HEK293 (cell line): ENCODE data around the gene KPNA4.

Experiments used
- BCL6B ChIP-seq: fragments of 450-650 bp; formaldehyde crosslinking; IDR thresholded peaks from 2 replicates; pipeline ENCODE4 v1.5.1; 2017; ENCODE audit warnings: missing biosample characterization, missing genetic modification characterization
- CTCF ChIP-seq: fragments of 450-650 bp; formaldehyde crosslinking; IDR thresholded peaks from 2 replicates; pipeline ENCODE4 v1.5.1; 2016; ENCODE audit warnings: missing biosample characterization, missing genetic modification characterization
- EGR2 ChIP-seq: fragments of 450-650 bp; formaldehyde crosslinking; IDR thresholded peaks from 2 replicates; pipeline ENCODE4 v1.5.1; 2016; ENCODE audit warnings: low read depth, missing biosample characterization, missing genetic modification characterization
- KLF16 ChIP-seq: fragments of 450-650 bp; formaldehyde crosslinking; IDR thresholded peaks from 2 replicates; pipeline ENCODE4 v1.5.1; 2017; ENCODE audit warnings: missing biosample characterization, missing genetic modification characterization
- PATZ1 ChIP-seq: fragments of 450-650 bp; formaldehyde crosslinking; IDR thresholded peaks from 2 replicates; pipeline ENCODE4 v1.5.1; 2016; ENCODE audit warnings: missing biosample characterization, missing genetic modification characterization
- PRDM6 ChIP-seq: fragments of 450-650 bp; formaldehyde crosslinking; IDR thresholded peaks from 2 replicates; pipeline ENCODE4 v1.5.1; 2017; ENCODE audit warnings: missing biosample characterization, missing genetic modification characterization
- YY1 ChIP-seq: fragments of 450-650 bp; formaldehyde crosslinking; IDR thresholded peaks from 2 replicates; pipeline ENCODE4 v1.5.1; 2018; ENCODE audit warnings: missing biosample characterization, missing genetic modification characterization
- ZNF274 ChIP-seq, 2 experiments: fragments of 200-500 bp in 1 of 2; fragments of 450-650 bp in 1 of 2; sonication (Bioruptor generic) in 1 of 2; formaldehyde crosslinking in 1 of 2; IDR thresholded peaks; 2 replicates each; pipeline versions ENCODE4 v1.5.1 to v1.6.1; 2014 to 2016; ENCODE audit warnings: borderline replicate concordance in 1 of 2, inconsistent platforms in 1 of 2, low read length in 1 of 2, missing biosample characterization in 1 of 2, missing genetic modification characterization in 1 of 2
- ZNF354C ChIP-seq: fragments of 450-650 bp; formaldehyde crosslinking; IDR thresholded peaks from 2 replicates; pipeline ENCODE4 v1.5.1; 2016; ENCODE audit warnings: missing biosample characterization, missing genetic modification characterization, low read depth, borderline replicate concordance

GRCh38 chr3:160574636-160575035, 9.3 kb upstream of the KPNA4 start:
- TF ChIP-seq BCL6B (no peak), YY1 (tag by site-specific recombination) (no peak), PRDM6 (tag by site-specific recombination) (no peak), CTCF (no peak), ZNF354C (no peak), ZNF274 (IDR thresholded peaks at IDR 0.05; ENCODE audit: low read length) (no peak), ZNF274 (tag by site-specific recombination; IDR thresholded peaks at IDR 0.05; ENCODE audit: borderline replicate concordance) (no peak), EGR2 (tag by site-specific recombination) (no peak), KLF16 (tag by site-specific recombination) (no peak), PATZ1 (tag by site-specific recombination) (no peak)
